Muscle of arm (tissue), 12 donors: ENCODE data around the gene DENND6B. TPM values are rescaled to one million over a fixed set of nuclear protein-coding genes. Genes with fewer than 3 reads are reported as not detected.
"Not testable (repeated sequence)": the region's sequence is repeated elsewhere in the genome, so short reads cannot be mapped to it uniquely, and the experiment has no call there.

ENCODE experiments used
- DNase-seq: peaks from one replicate; pipeline ENCODE4 v3.0.0-alpha.2; 2013
- polyA plus RNA-seq, 12 donors: library from polyadenylated mRNA; unstranded; fragments of 120-200 nt; gene quantifications; one replicate each; pipeline ENCODE4 v1.2.1, GENCODE V29; 2013; ENCODE audit not compliant: insufficient read length in 12 of 12

DENND6B gene
- polyA plus RNA-seq, 12 donors, result 4.0 to 11.9 (median 4.4) TPM; not detected in 2

DNA sequence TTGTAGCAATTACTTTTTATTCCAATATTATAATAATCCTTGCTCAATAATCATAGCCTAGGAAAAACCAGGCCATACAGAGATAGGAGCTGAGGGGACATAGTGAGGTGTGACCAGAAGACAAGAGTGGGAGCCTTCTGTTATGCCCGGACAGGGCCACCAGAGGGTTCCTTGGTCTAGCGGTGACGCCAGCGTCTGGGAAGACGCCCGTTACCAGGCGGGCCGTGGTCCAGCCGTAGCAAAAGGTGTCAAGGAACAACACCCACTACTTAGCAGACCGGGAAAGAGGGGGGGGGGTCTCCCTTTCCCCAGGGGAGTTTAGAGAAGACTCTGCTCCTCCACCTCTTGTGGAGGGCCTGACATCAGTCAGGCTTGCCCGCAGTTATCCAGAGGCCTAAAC lies 53.5 kb downstream of the DENND6B start:
- DNase-seq, result not testable (repeated sequence)

DNA sequence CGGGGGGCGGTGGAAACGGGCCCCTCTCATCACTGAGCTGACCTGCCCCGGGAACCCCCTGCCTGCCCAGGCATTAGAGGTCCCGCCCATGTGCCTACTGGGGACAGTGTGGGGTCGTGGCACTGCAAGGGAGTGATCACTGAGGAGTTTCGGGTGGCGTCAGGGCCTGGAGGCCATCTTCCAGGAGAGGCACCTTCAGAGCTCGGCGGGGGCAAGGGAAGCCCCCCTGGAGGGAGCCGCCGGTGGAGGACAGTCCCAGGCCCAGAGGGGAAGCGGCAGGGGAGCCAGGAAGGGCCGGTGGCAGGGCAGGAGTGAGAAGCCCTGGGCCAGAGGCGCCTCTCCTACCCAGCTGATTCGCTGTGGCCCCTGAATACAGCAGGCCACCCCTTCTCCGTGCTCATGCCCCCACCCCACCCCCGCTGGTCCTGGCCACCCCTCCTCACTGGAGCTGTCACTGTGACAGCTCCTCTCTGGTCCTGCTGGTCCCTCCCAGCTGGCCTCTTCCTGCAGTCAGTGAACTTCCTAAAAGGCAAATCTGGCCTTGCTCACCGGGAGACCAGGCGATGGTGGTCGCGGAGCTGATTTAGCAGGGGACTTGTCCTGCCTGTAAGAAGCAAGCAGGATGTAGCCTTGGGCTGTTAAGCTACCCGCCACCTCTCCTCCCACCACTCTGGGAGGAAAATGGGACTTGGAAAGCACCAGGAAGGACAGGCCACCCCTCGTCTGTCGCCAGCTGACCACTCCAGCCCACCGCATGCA lies 54.6 kb downstream of the DENND6B start:
- DNase-seq, result no peak

DNA sequence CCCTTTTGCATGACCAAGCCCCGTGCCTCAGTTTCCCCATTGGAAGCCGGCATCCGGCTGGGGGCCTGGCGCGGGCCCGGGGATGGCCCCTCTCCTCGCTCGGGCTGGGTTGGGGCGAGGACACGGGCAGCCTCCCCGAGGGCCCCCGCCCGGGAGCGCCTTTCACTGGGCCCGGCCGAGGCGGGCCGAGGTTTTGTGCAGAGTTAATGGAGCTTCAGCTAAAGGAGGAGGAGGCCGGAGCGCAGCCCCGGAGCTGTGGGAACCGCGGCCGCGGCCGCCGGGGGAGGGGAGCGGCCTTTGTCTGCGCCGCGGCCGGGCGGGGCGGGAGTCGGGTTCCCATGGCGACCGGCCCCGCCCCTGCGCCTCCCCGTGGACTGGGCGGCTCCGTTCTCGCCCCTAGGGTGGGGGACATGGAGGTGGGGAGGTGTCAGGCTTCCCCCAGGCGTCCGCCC lies 55.3 kb downstream of the DENND6B start:
- no peak for DNase-seq

DNA sequence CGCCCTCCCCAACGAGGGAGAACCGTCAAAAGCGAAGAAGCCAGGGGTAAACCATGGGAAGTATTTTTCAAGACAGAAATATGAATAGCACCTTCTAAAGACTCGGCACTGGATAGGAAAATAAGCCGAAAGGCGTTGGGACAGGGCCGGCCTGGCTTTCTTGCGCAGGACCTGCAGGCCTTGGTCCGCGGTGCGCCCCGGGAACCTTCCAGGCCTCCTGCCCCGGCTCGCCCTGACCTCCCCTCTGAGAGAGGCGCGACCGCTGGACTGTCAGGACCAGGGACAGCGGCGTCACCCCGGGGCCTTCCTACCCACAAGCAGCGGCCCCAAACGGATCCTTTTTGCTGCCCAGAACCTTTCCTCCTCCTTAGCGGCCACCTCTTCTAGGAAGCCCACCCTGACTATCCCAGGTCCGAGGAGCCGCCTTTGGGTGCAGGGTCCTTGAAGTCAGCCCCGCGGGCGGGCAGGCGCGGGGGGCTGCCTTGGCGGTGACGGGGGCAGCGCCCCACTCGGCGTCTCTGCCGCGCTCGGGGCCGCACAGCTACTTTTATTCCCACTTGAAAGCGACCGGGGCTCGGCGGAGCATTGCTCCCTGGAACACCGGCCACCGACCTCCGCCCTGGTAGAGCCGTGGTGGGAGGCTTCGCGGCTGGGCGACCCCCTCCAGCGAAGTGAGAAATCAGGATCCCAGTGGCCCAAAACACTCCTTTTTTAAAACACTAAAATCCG lies 56.0 kb downstream of the DENND6B start:
- peak; percentile 65 for DNase-seq

DNA sequence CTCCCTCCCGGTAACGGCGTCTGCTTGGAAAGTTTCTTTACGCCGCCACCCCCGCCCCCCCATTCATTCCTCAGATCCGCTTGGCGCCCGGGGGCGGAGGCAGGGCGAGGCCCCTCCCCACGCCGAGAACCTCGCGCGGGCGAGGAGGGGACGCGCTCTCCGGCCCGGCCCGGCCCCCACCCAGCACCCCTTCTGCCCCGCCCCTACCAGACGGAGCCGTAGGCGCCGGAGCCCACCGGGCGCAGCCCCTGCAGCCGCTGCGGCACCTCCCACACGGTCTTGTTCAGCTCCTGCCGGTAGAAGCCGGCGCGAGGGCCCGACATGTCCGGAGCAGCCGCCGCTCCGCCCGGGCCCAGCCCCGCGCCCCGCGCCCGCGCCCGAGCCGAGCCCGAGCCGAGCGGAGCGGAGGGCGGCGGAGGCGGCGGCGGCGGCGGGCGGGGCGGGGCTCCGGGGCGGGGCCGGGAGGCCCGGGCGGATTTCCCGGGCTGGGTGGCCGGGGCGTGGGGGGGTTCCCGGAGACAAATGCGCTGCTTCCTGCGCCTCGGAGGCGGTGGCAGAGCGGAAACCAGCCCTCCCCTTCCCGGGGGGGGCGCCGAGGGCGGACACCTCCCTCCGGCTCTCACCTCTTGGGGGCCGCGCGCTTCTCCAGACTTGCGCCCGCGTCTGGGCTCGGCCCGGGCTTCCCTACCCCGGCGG lies 56.7 kb downstream of the DENND6B start, which contains the start of gene MAPK11:
Gene MAPK11 (minus strand): TSS at position 411 of the 696 bp plus-strand sequence. CDS start 88 bp downstream, at position 323.
- no peak for DNase-seq

DNA sequence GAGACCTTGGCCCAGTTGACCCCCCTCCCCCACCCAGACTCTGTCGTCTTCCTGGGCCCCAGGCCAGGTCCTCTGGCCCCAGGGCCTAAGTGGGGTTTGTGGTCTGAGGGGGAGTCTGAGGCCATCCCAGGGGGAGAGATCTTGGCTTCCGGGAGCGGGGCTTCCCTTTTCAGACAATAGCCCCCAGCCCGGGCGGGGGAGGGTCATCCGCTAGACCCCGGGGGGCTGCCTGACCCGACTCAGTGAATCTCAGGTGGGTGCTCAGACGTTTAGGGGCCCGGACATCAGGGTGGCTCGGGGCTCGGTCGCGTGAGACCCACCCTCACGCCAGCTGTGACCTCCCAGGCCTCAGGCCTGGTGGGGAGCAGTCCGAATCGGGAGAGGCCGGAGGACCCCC lies 57.2 kb downstream of the DENND6B start:
- no peak for DNase-seq

DNA sequence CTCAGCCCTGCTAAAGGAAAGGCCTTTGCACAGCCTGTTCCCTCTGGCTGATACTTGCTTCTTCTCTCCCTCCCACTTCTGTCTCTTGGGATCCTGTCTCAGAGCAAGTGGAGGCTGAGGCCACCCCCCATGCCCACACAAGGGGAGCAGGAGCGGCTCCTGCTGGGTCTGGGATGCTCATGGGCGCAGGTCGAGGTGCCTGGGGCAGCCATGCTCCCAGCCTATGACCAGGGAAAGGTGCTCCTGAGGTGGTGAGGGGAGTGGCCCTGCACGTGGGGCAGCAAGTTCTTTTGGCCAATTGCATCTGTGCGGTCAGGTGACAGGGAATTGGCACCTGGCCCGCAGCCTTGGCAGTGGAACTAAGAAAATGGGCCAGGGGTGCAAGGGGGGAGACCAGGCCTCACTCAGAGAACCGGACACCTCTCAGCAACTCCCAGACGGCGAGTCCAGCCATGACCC lies 58.1 kb downstream of the DENND6B start:
- no peak for DNase-seq

DNA sequence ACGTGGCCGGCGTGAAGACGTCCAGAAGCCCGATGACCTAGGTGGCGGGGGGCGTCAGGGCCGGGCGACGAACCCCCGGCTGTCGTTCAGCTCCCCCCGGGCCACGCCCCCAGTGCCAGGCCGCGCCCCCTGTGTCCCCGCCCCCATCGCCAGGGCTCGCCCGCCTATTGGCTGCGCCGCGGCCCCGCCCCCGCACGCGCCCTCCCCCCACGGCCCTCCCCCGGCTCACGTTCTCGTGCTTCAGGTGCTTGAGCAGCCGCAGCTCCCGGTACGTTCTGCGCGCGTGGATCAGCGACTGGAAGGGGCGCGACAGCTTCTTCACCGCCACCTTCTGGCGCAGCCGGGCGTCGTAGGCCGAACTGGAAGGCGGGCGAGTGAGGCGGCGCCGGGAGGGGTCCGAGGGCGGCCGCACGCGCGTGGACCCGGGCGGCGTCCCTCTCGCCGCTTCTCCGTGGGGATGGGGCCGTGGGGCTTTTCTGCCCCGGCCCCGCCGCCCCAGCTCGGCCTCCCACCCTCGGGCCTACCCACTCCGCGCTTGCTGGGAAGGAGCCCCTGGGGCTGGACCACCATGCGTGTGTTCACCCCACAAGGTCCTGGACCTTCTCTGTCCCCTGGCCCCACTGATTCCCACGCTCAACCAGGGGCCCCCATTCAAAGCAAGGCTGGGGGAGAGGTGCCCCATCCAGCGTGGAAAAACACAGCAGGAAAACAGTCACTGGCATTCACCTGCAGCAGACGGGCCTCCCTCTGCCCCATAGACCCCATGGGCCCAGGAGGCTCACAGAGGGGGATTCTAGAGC lies 59.0 kb downstream of the DENND6B start:
- peak; percentile 37 for DNase-seq

DNA sequence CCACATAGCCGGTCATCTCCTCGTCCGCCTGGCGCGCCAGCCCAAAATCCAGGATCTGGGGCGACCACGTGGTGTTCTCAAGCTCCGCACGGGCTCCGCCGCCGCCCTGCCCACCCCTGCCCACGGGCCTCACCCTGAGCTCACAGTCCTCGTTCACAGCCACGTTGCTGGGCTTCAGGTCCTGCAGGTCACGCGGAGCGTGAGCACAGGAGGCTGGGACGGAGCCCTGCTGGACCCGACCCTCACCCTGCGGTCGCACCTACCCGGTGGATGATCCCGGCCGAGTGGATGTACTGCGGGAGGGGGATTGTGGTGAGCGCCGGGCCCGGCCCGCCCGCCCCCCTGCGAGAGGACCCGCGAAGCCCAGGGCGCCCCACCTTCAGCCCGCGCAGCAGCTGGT lies 59.8 kb downstream of the DENND6B start:
- DNase-seq, result no peak

DNA sequence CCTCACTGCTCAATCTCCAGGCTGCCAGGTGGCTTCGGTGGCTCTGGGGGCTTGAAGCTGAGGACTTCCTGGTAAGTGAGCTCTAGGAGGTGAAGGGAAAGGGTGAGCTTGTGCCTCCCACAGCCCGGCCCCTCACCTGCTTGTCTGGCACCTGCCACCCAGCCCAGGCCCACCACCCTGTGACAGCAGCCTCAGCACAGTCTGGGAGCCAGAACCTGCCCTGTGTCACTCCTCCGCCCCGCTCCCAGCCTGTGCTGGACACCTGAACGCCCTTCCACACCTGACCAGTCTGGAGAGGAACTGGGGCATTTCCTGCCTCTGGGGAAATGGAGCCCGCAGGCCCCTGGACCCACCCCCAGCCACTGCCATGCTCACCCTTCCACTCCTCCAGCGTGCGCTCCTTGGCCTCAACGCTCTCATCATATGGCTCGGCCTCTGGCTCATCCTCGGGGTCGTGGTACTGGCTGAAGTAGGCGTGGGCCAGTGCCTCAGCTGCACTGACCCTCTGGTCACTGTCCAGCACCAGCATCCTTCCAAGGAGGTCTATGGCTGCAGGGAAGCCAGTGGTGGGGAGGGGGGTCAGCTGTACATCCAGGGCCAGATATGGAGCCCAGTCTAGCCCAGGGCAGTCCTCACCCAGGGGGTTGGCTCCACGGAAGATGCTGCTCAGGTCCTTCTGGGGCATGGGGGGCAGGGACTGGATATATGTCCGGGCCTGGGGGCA lies 61.7 kb downstream of the DENND6B start:
- no peak for DNase-seq

DNA sequence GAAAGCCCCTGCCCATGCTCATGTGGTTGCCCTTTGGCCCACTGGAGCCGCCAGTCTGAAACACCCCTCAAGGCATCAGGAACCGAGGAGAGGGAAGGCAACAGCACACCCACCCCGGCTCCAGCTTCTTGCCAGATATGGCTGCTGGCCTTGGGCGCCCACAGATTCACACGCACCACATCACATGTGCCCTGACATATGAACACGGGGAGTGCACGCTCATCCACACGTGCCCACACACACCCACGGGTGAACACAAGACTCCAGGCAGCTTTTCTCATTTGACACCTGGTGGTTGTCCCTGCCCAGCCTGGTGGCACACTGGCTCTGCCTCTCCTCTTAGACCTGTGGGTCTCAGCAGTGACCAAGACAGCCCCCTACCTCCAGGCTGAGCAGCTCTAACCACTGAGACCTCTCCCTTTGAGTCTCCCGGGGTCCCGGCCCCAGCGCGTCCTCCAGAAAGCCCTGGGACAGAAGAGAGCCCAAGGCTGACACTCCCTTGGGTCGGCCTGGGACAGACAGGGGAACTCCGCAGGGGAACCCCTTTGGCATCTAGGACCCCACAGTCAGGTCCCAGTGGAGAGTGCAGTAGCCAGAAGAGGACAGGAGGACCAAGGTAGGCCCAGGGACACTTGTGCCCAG lies 62.6 kb downstream of the DENND6B start:
- no peak for DNase-seq

DNA sequence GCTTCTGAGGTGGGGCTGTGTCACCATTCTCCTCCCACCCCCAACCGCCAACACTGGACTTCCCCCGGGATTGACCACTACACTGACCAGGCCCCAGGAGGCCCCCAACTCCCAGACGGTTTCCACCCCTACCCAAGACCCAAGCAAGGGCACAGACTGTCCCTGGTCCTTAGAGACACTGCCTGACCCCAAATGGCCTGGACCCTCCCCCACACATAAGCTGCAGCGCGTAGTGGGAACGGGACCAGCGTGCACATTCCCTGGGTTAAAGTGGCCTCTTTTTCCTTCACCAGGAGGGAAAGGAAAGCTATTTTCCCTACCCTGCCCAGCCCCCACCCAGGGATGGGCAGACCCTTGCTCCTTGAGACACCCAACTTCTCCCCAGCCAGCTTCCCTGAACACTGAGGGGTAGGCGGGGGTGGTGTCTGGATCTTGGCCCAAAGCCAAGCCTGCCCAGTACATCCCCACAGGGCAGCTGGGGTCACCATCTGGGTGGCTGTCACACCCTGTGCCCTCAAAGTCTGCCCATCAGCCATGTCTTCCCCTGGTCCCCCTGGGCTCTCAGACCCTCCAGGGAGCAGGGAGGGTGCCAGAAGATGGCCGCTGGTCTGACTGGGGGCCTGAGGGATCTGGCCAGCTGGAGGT lies 63.7 kb downstream of the DENND6B start:
- no peak for DNase-seq

DNA sequence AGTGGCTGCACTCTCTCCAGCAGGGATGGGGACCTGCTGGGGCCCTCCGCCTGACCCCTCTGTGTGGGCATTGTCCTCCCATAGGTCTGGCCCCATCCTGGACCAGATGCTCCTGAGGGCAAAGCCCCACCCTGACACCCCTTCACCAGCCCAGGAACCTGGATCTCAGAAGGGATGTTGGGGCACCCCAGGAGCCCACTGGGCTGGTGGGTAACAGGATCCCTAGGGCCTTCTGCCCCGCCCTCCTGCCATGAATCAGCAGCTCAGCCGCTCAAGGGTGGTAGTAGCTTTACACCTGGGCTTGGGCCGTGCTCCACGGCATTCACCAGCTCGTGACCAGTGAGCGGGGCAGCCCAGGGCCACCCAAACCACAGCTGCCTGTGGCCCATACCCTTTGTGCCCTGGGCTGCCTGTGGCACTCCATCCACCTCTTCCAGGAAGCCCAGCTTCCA lies 64.3 kb downstream of the DENND6B start:
- DNase-seq, result no peak

DNA sequence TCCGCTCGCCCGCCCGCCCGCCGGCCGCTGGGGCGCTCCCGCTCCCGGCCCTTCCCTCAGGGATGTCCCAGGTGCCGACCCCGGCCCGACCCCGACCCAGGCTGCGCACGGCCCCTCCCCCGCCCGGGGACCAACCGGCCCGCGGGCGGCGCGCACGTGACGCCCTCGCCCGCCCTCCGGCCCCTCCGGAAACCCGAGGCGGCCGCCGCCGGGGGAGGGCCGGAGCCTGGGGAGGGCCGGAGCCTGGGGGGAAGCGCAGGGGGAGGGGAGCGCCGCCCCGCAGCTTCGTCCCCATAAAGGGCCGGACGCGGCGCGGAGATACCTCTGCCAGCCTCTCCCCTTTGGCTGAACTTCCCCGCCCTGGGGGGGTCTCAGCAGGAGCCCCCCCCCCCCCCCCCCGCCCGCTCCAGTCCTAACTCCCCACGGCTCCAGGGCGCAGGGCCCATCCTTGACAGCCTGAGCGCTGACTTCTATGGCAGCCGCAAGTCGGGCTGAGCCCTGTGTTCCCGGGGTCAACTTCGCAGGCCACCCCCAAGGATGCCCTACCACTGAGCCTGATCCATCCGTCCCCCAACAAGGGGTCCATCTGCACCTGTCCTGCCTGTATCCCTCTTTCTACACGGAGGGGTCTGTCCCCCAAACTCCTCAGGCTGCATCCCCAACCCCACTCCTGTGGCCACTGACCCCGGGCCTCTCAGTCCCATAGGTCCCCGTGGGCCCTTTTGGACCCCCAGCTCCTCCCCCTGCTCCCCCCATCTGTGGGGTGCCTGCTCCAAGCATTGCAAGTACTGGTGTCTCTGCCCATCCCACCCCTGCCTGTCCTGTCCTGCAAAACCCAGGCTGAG lies 65.0 kb downstream of the DENND6B start, which contains the start of gene MAPK12:
Gene MAPK12 (minus strand): TSS at position 69 of the 845 bp plus-strand sequence. CDS start 174 bp downstream, outside the sequence.
- DNase-seq, result no peak

DNA sequence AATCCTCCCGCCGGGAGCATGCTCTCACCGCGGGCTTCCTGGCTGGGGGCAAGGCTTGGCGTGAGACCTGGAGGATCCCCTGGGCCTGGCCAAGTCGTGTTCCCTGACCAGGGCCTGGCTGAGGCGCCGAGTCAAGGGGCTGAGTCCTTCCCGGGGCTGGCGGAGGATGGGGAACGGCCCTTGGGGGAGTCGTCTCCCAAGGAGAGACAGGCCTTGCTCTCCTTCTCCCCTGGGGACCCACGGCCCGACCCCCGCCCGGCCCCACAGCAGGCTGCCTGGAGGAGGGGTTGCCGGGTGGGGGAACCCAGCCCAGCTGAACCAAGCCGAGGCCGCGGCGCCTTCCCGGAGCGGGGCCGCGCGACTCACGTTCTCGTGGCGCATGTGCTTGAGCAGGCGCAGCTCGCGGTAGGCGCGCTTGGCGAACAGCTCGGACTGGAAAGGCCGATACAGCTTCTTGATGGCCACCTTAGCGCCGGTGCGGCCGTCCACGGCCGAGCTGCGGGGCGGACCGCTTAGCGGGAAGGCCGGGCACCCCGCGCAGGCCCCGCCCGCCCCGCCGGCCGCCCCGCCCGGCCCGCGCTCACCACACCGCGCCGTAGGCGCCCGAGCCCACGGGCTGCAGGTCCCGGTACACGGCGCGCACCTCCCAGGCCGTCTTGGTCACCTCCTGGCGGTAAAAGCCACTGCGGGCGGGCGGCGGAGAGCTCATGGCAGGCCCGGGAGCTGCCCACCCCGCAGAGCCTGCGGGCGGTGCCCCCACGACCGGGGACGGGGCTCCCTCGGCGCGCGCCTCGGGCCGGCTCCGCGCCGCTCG lies 65.8 kb downstream of the DENND6B start:
- peak; percentile 44 for DNase-seq

DNA sequence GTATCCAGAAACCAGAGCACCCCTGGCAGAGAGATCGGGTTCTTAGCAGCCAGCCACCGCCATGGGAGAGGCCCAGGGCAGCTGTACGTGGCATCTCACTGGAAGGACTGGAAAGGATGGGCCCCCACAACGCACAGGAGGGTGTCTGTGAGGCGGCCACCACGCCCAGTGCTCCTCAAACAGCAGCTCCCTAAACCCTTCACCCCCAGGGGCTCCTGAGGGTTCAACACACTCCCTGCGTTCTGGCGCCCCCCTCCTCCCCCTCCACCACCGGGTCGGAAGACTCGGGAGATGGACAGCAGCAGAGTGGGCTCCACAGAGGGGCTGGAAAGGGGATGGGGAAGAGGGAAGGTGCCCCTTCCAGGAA lies 66.4 kb downstream of the DENND6B start:
- no peak for DNase-seq

DNA sequence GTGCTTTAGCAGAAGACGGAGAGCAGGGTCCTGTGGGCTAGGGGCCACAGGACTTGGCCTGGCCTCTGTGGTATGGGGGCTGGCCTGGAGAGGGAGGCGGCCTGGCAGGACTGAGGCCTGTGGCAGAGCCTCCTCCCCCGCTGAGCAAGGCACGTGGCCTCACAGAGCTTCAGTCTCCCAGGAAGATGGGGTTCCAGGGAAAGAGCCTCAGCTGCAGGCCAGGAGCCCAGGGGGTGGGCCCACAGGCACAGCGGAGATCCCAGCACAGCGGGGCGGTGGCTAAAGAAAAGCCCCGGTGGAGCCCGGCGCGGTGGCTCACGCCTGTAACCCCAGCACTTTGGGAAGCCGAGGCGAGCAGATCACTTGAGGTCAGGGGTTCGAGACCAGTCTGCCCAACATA lies 67.5 kb downstream of the DENND6B start:
- no peak for DNase-seq
